ENCODE measurements around the gene PMM1.
"Not testable (repeated sequence)": the region's sequence is repeated elsewhere in the genome, so short reads cannot be mapped to it uniquely, and the experiment has no call there.

PMM1 gene

DNA sequence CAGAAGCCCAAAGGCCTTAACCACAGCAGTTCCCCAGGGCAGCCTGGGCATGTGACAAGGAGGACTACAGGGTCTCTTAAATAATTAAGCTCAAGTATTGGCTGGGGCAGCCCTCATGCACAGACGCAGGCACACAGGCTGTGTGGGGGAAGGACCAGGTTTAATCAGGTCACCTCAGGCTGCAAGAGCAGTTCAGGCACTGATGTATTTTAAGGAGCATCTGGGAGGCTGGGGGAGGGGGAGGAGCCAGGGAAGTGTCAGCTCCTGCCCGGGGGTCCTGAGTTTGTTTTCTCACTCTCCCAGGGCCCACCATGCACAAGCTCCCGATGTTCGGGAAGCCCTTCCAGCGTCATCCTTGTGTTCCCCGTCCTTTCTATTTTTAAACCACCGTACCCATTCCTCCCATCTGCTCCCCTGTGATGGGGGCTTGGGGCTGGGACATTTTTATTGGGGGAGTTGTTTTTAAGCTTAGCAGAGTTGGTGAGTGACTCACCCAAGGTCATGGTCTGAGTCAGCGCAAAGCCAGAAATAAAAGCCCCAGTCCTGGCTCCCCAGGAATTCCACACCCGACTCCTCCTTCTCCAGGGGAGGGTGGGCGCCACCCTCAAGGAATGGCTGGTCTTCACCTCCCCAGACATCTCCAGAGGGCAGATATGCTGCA is 26.5 kb downstream of the PMM1 start:
- no peak for DNase-seq (ENCODE audit: low read depth)

- no peak for DNase-seq (ENCODE audit: low read depth)
Observed at GRCh38 chr22:41562461-41562860, 27.2 kb downstream of the PMM1 start.

- DNase-seq (ENCODE audit: low read depth), result no peak
Observed at GRCh38 chr22:41561788-41562187, 27.9 kb downstream of the PMM1 start.

- DNase-seq (ENCODE audit: low read depth), result no peak
Observed at GRCh38 chr22:41561335-41561734, 28.3 kb downstream of the PMM1 start.

- DNase-seq (ENCODE audit: low read depth), result no peak
Observed at GRCh38 chr22:41560095-41560471, 29.6 kb downstream of the PMM1 start.

DNA sequence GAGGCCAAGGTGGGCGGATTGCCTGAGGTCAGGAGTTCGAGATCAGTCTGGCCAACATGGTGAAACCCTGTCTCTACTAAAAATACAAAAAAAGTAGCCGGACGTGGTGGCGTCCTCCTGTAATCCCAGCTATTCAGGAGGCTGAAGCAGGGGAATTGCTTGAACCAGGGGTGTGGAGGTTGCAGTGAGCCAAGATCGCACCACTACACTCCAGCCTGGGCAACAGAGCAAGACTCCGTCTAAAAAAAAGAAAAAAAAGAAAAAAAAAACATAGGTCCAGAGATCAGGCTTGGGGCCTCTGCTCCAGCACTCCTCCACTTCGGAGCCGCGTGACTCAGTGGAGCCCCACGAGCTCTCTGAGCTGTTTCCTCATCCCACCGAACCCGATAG is 31.4 kb downstream of the PMM1 start:
- not testable (repeated sequence) for DNase-seq (ENCODE audit: low read depth)

- no peak for DNase-seq (ENCODE audit: low read depth)
Observed at GRCh38 chr22:41557401-41558240, 32.0 kb downstream of the PMM1 start.

DNA sequence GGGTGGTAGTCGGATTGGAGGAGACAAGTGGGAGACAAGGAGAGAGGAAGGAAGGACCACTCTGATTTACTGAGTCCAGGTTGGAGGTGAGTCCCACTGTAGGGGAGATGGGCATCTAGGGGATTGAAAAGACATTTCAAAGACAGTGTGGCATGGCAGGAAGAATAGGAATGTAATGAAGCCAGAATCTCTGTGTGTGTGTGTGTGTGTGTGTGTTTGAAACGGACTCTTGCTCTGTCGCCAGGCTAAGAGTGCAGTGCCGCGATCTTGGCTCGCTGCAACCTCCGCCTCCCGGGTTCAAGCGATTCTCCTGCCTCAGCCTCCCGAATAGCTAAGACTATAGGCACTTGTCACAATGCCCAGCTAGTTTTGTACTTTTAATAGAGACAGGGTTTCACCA is 33.1 kb downstream of the PMM1 start:
- no peak for DNase-seq (ENCODE audit: low read depth)

DNA sequence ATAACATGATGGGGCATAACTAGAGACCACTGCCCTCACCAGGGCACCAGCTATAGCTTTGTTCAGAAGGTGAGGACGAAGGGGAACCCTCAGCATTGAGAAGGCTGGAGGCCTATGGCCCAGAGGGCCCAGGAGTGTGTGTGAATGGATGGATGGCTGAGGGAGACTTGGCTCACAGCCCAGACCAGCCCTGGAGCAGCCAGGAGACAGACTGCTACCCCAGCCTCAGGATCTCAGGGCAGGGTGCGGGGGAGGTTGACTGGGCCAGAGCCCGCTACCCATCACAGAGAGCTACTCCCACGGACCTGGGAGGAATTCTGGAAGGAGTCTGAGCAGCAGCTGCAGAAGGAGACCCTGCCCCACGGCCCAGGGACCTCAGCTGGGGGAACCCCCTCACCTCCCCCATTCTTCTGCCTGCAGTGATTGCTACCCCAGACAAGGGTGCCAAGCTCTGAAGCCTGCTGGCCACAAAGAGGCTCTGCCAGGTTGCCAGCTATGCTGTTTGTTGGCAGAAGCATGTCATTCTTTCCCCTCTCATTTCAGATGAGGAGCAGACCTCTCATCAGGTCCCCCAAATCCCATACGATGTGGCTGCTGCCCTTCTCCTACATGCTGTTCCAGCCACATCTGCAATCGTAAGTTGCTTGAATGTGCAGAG is 34.2 kb downstream of the PMM1 start:
- DNase-seq (ENCODE audit: low read depth), result no peak

DNA sequence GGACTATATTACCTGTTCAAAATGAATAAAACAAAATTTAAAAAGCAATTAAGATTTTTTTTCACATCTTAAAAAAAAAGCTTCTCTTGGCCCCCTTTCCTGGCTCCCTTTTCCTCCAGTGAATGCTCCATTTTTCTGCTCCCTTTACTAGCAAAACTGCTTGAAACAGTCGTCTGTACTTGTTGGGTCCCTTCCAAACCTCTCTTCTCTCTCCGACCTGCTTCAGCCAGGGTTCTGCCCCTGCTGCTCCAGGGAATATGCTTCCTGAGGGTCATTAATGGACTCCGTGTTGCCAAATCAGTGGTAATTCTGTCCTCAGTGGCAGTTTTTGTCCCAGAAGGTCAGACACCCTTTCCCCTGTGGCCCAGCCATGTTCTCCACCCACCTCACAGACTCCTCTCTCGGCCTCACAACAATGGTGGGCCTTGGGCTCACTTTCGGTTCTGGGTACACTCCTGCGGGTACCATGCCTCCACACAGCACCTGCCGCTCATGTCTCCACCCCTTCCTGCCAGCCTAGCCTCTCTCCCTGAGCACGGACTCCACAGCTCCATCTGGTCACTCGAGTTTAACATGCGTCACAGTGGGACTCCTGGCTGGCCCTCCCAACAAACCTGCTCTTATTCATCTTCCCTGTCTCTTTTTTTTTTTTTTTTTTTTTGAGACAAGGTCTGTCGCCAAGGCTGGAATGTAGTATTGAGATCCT is 37.6 kb downstream of the PMM1 start:
- DNase-seq (ENCODE audit: low read depth), result no peak

DNA sequence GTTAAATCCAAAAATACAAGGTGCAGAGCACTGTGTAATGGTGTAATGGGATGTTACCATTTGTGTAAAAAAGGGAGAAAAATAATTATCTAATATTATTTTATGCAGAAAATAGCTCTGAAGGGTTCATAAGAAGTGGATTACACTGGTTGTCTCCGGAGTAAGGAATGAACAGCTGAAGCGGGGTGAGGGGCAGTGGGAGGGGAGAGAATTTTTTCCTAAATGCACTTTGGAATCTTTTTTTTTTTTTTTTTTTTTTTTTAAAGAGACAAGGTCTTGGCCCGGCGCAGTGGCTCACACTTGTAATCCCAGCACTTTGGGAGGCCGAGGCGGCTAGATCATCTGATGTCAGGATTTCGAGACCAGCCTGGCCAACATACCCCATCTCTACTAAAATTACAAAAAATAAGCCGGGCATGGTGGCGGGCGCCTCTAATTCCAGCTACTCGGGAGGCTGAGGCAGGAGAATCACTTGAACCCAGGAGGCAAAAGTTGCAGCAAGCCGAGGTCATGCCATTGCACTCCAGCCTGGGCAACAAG is 38.6 kb downstream of the PMM1 start:
- DNase-seq (ENCODE audit: low read depth), result no peak

GRCh38 chr22:41548830-41549211 is 40.8 kb downstream of the PMM1 start:
- DNase-seq (ENCODE audit: low read depth), result no peak

GRCh38 chr22:41544671-41545476 is 44.8 kb downstream of the PMM1 start:
- DNase-seq (ENCODE audit: low read depth), result no peak

GRCh38 chr22:41543854-41544670 is 45.6 kb downstream of the PMM1 start, which contains the start of gene POLR3H:
POLR3H (minus strand) TSS chr22:41544470; CDS start chr22:41544101, 369 bp downstream.
- DNase-seq (ENCODE audit: low read depth), result peak; percentile 95

- DNase-seq (ENCODE audit: low read depth), result no peak
Observed at GRCh38 chr22:41542224-41542623, 47.4 kb downstream of the PMM1 start.

DNA sequence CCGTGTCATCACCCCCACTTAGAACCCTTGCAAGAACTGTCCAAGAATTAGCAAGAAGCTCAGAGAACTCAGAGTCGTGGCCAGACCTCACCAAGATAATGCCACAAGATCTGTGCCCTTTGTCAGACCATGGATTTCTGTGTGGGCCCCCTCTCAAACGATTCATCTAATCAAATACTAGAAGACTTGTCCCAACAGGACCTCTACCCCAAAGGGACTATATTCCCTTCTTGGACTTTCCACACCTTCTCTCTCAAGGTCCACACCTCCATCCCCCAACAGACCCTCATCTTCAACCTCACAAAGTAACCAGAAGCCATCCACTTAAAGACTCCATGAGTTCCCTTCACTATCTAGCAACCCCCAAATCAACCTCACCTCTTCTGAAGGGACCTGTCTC is 48.2 kb downstream of the PMM1 start:
- no peak for DNase-seq (ENCODE audit: low read depth)

DNA sequence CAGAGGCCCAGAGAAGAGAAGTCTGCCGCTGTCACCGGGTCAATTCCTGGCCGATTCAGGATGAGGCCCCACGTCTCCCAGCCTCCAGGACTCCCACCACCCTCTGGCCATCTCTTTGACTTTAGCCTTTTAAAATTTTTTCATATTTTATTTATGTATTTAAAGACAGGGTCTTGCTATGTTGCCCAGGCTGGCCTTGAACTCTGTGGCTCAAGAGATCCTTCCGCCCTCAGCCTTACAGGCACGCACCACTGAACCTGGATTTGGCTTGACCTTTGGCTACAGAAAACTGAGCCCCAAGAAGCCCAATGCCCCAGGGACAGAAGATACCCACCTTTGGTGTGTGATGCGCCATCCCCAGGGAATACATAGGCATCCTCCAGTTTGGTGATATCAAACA is 49.3 kb downstream of the PMM1 start:
- DNase-seq (ENCODE audit: low read depth), result no peak

DNA sequence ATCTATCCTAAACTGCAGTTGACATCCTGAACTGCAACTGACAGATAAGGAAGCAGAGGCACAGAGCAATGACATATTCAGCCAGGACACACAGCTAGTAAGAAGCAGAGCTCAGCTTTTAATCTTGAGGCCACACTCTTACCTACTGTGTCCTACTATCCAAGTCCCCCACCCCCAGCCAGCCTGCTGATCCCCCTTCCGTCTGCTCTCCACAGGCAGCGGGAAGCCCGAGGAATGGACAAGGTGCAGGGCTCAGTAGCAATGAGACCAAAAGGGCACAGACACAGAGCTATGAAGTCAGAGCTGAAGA is 49.7 kb downstream of the PMM1 start:
- DNase-seq (ENCODE audit: low read depth), result no peak

DNA sequence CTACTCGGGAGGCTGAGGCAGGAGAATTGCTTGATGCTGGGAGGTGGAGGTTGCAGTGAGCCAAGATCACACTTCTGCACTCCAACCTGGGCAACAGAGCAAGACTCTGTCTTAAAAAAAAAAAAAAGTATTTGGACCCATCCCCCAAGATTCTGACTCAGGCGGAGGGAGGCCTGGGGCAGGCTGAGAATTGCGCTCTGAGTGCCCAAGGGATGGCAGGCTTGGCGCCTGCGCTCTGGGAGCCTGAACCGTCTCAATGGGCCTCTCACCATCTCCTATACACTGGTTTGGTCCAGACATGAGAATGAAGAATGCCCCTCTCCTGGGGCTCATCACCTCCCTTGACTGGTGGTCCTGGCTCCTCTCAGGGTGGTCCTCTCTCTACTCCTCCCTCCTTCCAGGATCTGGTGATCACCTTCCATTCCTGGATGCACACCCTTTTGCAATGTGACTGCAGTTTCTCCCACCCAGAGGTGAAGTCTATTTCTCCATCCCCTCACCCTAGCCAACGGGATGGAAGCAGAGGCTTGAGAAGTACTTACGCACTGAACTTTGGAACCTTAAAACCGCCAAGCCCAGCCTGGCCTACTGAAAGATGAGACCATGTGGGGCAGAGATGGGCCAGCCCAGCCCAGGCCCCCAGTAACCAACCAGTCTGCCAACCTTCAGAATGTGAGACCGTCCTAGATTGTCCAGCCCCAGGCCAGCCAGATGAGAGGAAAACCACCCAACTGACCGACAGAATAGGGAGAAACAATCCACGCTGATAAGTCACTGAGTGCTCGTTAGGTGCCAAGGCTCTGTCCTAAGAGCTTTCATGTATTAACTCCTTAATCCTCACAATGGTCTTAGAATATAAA is 50.3 kb downstream of the PMM1 start:
- DNase-seq (ENCODE audit: low read depth), result no peak

- no peak for DNase-seq (ENCODE audit: low read depth)
Observed at GRCh38 chr22:41538583-41538982, 51.1 kb downstream of the PMM1 start.

Data from activated T-cell treated with anti-CD3 and anti-CD28 coated beads for 1 hour (primary cell).